Endometrium (tissue), 2 donors: ENCODE results near the gene SPRED2.

Source experiments
- FAIRE-seq: peaks from 2 replicates; lab custom pipeline; 2012; peaks lifted over from hg19 to GRCh38; lab: Jason Lieb, UNC
- donor health status: control.
- donor health status: control.

Gene SPRED2

DNA sequence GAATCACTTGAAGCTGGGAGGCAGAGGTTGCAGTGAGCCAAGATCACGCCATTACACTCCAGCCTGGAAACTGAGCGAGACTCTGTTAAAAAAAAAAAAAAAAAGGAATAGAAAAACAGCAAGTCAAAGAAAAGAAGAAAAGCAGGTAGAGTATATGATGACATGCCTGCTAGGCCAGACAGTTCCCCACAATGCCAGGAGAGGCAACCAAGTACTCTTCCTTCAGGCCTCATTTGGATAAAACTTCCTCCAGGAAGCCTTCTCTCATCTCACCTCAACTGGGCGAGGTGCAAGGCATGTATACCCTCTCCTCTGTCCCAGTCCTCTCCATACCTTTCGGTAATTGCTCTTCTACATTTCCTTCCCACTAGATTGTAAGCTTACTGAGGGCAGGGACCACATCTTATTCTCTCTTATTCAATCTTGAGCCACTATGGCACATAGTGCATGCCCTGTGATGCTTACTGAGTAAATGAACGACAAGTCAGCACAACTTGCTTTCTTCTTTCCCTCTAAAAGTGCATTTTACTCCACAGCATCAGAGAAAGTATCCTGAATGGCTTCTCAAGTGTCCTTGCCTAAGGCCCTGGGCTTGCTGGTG is 10.1 kb upstream of the SPRED2 start:
- FAIRE-seq, result no peak

DNA sequence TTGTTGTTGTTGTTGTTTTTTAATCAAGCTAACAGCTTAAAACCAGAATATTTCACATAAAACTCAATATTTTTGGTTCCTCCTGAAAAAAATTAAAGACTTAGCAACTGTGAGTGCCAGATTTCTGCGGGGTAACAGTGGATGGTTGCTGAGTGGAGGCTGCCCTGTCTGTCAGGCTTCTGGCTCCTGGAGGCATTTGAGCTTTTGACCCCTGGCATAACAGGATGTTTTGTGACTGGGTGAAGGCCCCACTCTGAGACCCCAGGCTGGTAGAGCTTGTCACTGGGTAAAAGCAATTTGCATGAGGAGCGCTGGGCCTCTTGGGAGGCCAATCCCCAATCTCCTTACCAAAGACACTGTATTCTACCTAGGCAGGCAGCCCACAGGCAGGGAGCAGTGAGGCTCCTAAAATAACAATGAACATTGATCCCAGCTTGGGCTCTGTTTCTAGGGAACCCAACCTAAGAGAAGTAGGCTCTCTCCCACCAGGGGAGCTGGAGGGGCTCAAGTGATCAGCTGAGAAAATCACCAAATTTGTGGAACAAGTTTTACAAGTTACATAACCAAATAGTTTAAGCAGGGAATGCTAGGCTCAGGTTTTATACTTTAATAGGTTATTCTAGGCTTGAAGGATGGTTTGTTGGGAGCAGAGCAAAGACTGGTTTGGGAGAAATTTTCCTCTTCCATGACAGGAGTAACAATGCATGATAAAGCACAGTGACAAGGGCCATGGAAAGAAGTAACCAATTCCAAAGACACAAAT is 5.9 kb upstream of the SPRED2 start:
- FAIRE-seq, result no peak

DNA sequence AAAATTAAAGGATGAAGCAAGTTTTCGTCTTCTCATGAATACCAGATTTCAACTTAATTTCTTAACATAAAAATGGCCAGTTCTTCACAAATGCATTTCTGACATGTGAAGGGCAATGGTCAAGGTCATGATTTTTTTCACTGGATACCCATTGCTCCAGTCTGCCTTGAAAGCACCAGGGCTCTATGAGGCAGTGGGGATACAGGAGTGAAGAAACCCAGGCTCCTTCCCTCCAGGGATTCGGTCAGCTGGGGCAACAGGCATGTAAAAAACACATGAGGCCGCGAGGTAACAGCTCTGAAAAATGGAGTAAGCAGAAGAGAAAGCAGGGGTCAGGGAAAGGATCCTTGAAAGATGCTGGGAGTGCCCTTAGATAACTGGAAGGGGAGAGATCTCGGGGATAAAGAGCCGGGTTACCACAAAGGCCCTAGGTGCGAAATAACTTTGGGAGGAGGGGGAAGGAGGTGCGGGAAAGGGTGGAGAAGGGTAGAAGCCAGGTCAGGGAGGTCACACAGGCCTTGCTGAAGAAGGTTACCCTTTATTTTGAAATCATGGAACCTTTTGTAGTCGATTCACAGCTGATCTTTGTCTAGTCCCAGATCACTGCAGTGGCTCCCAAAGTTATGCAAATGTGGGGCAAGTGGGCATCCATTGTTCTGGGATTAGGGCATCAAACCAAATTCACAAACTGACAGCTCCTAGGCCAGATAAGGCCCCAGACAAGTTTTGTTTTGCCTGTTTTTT is 5.2 kb upstream of the SPRED2 start:
- no peak for FAIRE-seq

DNA sequence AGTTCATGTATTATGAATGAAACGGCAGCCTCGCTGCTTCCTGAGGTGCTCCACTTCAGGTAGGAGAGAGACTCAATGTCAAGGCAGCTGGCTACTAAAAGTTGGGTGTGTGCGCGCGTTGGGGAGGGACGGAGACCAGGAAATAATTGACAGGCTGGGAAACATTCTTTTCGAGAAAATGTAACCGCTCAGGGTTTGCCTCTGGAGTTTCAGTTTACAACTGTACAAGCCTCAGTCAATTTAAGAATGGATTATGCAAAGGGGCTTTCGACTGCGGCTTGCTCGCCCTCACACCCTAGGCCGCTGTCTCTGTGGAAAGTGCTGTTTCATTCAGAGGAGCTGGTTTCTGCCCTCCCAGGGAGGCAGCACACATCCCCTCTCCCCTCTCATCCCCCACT is 4.4 kb upstream of the SPRED2 start:
- no peak for FAIRE-seq

DNA sequence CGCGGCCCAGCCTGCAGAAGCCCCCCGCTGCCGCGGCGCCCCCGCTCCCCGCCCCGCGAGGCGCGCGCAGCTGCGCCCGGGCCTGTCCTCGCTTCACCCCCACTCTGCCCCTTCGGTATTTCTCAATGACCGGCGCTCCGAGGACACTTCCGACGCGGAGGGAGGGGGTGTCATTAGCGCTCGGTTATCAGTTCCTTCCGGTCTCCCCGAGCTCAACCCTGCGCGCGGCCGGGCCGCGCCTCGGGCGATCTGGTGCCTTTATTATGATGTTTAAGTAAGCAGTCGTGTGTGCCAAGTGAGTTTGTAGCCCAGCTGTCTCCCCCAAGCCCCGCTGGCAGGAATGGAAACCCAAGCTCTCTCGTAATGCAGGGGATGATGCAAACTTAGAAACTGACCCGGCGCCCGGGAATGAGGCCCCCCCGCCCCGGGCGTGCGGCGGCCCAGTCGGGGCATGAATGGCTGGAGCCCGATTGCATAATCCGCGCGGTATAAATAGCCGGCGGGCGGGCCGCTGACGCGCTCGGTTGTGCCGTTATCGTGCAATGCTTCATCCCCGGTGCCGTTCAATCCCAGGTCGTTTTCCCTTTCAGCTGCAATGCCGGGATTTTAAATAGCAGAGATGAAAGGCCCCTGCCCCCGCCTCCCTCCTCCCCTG is 3.9 kb upstream of the SPRED2 start:
- FAIRE-seq, result no peak

DNA sequence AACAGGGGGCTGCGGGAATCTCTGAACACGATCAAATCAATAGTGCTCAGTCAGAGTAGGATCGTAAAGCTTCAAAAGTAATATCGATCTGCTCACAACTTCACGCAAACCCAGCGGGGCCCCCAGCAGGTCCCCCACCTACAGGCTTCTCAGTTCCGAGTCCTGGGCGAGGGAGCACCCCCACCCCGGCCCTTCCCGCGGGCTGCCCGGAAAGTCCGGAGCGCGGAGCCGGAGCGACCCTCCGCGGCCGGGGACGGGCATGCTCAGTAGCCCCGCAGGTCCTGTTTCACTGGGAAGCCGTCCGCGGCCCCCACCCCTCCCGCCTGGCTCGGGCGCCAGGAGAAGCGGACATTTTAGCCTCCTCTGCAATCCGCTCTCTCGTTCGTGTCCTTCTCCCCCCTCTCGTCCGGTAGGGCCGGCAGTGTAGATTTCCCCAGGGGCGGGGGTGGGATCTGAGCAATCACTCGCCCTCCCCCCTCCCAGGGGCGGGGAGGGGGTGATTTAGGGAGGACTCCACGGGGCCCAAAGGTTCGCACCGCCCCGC is 3.3 kb upstream of the SPRED2 start:
- FAIRE-seq, result no peak

DNA sequence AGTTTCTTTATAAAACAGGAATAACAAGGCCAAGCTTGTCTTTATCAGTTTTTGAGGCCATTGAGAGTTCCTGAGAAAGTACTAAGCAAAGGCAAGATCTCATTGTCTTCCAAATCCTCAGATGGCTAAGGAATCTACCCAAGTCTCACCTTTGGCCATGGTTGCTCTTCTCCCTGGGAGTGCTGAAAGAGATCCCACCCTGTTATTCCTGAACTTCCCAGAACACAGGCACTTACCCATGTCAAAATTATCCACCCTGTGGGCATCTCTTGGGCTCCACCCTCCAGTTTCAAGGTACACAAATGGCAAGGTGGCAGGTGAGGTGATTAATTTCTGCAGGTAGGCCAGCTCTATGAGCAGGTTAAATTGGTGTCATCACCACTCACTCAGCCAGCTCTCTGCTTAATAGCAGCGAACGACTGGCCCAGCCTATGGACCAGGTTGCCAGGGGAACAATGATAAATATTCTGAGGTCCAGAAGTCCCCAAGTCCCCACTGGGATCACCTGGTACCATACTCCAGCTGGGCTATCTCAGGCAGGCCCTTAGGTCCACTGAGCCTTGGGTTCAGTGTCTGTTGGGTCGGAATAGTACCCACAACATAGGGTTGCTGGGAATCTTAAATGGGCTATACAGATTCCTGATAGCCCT is 2.3 kb upstream of the SPRED2 start:
- no peak for FAIRE-seq

DNA sequence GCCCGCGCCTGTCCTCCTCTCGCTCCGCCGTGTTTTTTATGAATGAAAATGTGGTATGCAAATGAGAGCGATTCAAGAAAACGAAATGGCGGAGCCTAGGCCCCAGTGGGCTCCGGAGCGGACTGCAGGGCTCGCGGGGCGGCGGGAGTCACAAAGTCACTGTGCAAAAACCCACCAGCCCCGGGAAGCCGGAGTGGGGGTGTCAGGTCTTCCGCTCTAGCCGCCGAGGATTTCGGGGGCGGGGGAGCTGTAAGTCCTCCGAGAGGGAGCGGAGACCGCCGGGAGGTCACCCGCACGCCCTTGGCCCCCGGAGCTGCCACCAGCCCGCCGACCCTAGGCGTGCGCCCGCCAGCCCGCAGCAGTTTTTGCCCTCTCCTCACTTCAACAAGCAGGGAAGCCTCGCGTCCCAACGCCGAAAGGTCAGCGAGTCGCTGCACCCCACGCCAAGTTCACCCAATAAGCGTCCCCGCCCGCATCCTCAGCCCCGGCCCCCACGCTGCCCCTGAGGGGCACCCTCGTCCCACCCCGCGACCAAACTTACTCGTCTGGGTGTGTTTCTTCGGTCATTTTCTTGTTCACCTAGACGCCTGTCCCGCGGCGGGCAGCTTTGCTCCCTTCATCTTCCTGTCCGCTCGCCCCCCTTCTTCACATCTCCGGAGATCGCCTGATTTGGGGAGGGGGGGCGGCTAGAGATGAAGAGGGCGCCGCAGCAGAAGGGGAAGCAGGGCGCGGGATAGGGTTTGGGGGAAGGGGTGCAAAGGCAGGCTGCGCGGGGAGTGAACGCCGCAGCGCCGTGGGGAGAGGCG is 775 bp downstream of the SPRED2 start:
- FAIRE-seq, result no peak

DNA sequence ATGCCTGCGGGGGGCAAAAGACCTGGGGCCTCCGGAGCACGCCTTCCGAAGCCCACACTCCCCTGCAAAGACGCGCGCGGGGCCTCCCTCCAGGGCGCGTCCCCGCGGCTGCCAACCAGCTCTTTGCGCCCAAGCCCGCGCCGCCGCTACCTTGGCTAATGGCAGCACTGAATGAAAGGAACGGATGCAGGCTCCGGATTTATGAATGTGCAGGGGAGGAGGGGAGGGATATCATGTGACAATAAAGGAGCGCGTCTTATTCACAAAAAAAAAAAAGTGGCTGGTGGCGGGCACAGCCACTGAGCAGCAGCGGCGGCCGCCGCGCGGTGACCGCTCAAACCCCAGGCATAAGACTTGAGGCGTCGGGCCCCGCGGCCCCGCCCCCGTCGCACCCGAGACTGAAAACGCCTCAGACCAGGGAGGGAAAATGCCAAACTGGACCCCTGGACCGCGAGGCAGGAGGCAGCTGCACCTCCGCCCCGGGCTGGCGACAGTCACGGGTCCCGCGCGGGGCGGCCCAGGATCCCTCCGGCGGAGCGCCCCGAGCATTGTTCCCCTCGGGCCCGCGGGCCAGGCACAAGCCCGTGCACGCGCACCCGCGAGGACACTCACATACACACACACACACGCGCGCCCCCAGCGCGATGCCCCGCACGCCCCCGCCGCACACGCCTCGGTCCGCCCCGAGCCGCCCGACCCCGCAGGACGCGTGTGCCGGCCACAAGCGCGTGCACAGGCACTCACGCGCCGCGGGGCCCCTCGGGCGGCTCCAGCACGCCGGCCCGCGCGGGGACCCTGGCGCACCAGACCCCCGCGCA is 1.6 kb downstream of the SPRED2 start:
- no peak for FAIRE-seq

DNA sequence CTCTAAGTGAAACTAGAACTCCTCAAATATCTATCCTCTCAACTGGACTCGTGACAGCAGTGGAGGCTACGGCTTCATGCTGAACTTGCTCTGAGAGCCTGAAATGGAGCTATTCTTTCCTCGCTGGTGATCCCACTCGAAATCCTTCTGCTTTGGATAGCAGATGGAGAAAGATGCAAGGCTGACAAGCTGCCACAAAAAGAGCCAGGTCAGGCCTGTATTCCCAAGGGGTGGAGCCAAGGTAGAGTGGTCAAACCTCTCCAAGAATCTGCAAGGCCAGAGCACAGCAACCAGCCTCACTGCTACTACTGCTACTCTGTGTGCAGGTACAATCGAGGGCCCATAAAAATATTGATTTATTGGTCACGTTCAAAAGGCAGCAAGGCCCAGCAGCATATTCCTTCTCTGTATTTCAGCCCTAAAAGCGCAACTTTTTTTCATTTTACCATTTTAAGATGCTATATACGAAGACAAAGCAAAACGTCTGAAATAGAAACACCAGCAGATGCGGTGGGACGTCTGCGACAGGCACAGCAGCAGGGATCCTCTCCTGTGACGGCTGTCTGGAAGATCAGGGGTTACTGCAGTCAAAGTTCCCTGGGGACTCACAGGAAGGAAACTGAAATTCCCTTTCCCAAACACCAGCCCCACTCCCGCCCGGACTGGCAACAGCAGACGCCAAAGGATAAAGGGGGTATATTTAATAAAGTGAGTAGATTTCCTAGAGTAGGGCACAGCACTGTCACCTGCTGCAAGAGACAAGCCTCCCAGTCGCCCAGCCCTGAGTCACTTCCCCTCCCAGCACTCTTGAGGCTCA is 2.4 kb downstream of the SPRED2 start:
- no peak for FAIRE-seq

DNA sequence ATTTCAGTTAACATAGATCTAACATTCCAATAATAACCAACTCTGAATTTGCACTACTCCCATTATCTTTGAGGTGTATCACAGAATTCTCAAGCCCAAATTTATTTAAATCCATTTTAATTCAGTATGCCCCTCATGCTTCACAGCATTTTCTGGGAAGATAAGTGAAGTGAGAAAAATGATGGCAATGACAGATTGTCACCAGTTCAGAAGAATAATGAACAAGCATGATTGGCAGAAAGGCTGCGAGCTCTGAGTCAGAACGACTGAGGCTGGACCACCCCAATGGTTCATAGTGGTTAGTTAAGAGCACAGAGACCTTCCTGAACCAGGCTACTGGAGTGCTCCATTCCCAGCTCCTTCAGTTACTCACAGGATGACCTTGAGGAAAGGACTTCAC is 4.9 kb downstream of the SPRED2 start:
- FAIRE-seq, result no peak

DNA sequence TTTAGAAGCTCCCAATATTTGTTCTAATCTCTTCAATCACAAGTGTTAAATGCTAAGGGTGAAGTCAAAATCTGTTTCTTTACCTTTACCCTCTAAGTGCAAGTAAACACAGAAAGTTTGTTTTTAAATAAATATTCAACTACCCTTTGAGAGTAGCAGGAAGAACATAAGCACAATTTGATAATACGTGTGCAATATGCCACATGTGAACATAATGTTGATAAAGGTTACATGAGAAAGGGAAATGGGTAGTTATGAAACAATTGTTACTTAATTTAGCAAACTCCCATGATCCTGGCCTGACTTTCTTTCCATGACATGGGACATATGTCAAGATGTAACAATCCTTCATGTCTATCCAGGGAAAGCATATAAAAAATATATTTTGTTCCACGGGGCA is 7.1 kb downstream of the SPRED2 start:
- FAIRE-seq, result no peak

DNA sequence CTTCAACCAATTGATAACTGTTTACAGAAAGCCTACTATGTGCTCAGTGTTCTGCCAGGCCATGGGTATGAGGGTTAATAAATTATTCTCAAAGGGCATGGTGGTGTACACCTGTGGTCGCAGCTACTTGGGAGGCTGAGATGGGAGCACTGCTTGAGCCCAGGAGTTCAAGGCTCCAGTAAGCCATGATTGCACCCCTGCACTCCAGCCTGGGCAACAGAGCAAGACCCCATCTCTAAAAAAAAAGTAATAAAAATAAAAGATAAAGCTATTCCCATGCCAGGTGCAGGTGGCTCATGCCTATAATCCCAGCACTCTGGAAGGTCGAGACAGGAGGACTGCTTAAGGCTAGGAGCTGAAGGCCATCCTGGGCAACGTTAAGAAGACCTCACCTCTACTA is 8.0 kb downstream of the SPRED2 start:
- FAIRE-seq, result no peak

DNA sequence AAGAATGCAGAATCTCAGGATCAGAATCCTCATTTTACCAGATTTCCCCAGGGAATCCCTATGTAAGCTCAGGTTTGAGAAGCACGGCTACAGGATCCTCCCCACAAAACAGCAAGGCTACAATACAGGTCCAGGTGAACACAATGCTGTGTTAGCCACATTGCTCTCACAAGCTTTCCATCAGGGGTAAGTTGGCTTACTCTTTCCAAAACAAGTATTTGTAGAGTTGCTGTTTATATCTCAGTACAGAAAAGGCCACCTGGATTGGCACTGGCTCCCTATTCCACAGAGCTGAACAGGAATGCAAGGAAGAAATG is 11.0 kb downstream of the SPRED2 start:
- FAIRE-seq, result no peak

DNA sequence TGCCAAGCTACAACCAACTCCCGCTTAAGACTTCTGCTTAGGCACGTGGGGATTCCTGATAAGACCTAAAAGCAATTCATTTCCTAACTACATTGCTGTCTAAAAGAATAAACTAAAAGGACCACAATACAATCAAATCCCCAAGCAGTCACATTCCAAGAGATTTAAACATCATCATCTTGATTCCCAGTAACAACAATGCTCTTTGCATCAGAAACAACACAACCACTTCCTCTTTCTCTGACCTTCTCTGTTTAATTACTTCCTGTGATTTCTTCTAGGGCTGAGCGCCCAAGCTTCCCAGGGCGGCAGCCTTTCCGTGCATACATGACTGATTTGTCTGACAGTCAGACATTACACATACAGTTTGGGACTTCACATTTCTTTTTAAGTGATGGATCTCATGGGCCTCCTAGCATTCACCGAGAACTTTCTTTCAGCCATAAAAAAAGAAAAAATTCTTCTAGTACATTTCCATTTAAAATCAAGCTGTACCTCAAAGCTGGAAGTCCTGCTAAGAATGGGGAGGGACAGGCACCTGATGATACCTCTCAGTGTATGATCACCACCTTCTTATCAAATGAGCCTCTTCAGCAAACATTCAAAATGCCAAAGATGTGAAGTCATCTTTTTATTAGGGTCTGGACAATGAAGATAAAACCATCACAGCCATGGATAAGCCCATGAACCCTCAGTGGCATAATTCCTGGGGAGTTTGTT is 11.5 kb downstream of the SPRED2 start:
- FAIRE-seq, result no peak

DNA sequence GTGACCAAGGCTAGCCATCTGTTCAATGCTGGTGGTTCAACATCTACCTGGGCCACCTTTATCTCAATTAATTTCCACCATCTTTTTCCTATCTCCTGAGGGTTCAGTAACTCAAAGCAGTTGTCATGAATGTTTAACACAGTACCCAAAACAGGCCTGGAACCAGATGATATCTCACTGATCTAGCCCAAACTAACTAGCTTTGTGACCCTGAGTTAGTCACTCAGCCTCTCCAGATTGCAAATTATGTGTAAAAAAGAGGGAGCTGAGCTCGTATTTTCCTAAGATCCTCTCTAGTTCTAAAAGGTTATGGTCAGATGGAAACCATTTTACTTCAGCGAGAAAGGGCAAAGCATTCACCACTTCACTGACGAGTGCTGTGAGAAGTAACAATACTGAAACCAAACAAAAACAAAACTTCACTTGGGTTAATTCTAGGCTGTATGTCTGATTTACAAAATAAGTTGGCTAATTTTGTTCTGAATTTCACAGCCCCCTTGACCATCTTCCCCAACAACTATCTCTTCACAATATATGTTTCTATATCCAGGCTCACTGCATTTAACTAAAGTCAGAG is 14.8 kb downstream of the SPRED2 start:
- FAIRE-seq, result no peak

DNA sequence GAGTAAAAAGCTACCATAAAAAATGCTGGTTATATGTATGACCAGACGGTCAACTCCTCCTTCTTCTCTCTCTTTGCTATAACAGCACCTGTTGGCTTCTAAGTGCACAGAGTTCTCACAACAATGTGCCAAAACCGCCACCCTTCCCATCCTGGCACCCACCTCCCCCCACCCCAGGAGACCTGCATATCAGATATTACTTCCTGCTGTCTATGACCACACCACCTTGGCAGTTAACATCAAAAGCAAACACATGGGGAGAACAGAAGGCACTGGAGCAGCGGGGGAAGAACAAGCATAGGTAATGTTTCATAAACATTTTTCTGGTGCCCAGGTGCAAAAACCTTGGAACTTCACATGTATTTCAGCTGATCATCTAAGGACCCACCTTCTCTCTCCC is 15.5 kb downstream of the SPRED2 start:
- no peak for FAIRE-seq

DNA sequence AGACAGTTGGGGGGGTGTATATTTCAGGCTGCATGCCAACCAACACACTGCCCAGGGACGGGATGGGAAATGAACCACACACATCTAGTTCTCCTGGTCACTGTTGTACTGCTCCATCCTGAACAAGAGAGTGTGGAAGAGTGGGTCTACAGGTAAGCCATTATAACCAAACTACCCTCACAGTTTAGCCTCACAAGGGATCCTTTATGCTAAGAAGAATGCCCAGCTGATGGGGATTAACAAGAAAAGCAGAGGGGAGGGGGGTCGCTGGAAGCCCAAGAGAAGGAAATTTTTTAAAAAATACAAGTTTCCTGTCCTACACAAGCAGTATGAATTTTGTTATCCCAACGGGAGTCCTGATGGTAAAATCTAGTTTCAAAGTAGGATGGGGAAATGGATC is 16.1 kb downstream of the SPRED2 start:
- no peak for FAIRE-seq

DNA sequence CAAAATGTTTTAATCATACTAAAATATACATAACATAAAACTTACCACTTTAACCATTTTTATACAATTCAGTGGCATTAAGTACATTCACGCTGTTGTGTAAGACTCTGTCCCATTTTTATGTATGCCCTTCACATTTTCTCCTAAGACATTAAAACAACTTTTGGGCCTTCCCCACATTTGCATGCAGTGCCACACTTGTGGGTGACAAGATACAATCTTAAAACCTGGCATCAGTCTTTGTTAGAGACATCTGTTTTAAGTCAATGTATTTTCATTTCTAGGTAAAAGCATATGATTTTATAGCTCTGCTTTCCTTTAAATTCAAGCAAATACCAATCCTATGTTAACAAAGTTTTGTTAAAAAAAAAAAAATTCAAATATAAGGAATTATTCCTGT is 17.3 kb downstream of the SPRED2 start:
- FAIRE-seq, result no peak
